BE2C (cell line): ENCODE results near the gene SPTLC2.

ENCODE experiments used
- DNase-seq: peaks from one replicate; pipeline ENCODE4 v3.0.0-alpha.2; 2020
- H3K27me3 ChIP-seq: fragments of 250-450 bp; sonication (Bioruptor Pico); 2 replicates; pipeline ENCODE4 v1.5.1; 2020; ENCODE audit warnings: mild to moderate bottlenecking
- H3K36me3 ChIP-seq: fragments of 250-450 bp; sonication (Bioruptor Pico); 2 replicates; pipeline ENCODE4 v1.5.1; 2020; ENCODE audit warnings: mild to moderate bottlenecking
- H3K4me1 ChIP-seq: fragments of 250-450 bp; sonication (Bioruptor Pico); 2 replicates; pipeline ENCODE4 v1.5.1; 2020
- H3K4me3 ChIP-seq: 2 replicates; pipeline ENCODE4 v1.5.1; 2011; ENCODE audit warnings: low read depth, low read length
- H3K9me3 ChIP-seq: fragments of 250-450 bp; sonication (Bioruptor Pico); 2 replicates; pipeline ENCODE4 v1.5.1; 2020
- CTCF ChIP-seq: IDR thresholded peaks from 2 replicates; pipeline ENCODE4 v1.5.1; 2012; ENCODE audit warnings: mild to moderate bottlenecking, low read depth, low read length

Gene SPTLC2

GRCh38 chr14:77505031-77505430, 111.4 kb downstream of the SPTLC2 start:
- no peak for TF ChIP-seq CTCF
- DNase-seq: no peak
- Histone ChIP-seq H3K4me1 (no peaks in the 10 kb centered on the region), H3K4me3 (no peak overlapping the region), H3K9me3 (no peaks in the 10 kb centered on the region), H3K36me3 (peaks cover 4% of the 10 kb centered on the region; the same call in 1 of the 2 replicates), H3K27me3 (no peaks in the 10 kb centered on the region)

GRCh38 chr14:77503138-77503537, 113.3 kb downstream of the SPTLC2 start:
- H3K4me1 ChIP-seq: no peaks in the 10 kb centered on the region
- H3K27me3 ChIP-seq: peaks cover 18% of the 10 kb centered on the region
- no peak for TF ChIP-seq CTCF
- no peak overlapping the region for H3K4me3 ChIP-seq
- no peaks in the 10 kb centered on the region for H3K9me3 ChIP-seq
- H3K36me3 ChIP-seq: peaks cover 4% of the 10 kb centered on the region; the same call in 1 of the 2 replicates
- DNase-seq: no peak

- DNase-seq: no peak
- peaks cover 4% of the 10 kb centered on the region; the same call in 1 of the 2 replicates for H3K36me3 ChIP-seq
- no peaks in the 10 kb centered on the region for H3K9me3 ChIP-seq
- H3K4me3 ChIP-seq: no peak overlapping the region
- no peak for TF ChIP-seq CTCF
- peaks cover 22% of the 10 kb centered on the region for H3K27me3 ChIP-seq
- H3K4me1 ChIP-seq: no peaks in the 10 kb centered on the region
Measured at GRCh38 chr14:77502109-77502782, 114.2 kb downstream of the SPTLC2 start.

- peaks cover 22% of the 10 kb centered on the region for H3K27me3 ChIP-seq
- no peaks in the 10 kb centered on the region for H3K4me1 ChIP-seq
- H3K36me3 ChIP-seq: no peaks in the 10 kb centered on the region
- DNase-seq: no peak
- H3K4me3 ChIP-seq: peak overlapping the region; percentile 34
- no peak for TF ChIP-seq CTCF
- no peaks in the 10 kb centered on the region for H3K9me3 ChIP-seq
Measured at GRCh38 chr14:77498984-77499527, 117.4 kb downstream of the SPTLC2 start.

GRCh38 chr14:77498120-77498979, 118.1 kb downstream of the SPTLC2 start, which contains the start of gene ISM2:
Gene ISM2 (minus strand): TSS chr14:77498816. CDS start chr14:77498793, 23 bp downstream.
- Histone ChIP-seq H3K9me3 (no peaks in the 10 kb centered on the region), H3K4me3 (peak within 1 kb of the TSS; percentile 34), H3K36me3 (no peaks in the 10 kb centered on the region), H3K4me1 (no peaks in the 10 kb centered on the region), H3K27me3 (peaks cover 22% of the 10 kb centered on the region)
- TF ChIP-seq CTCF: no peak
- peak; percentile 53 for DNase-seq
